ENCODE data around the gene PAK6.

Gene PAK6

DNA sequence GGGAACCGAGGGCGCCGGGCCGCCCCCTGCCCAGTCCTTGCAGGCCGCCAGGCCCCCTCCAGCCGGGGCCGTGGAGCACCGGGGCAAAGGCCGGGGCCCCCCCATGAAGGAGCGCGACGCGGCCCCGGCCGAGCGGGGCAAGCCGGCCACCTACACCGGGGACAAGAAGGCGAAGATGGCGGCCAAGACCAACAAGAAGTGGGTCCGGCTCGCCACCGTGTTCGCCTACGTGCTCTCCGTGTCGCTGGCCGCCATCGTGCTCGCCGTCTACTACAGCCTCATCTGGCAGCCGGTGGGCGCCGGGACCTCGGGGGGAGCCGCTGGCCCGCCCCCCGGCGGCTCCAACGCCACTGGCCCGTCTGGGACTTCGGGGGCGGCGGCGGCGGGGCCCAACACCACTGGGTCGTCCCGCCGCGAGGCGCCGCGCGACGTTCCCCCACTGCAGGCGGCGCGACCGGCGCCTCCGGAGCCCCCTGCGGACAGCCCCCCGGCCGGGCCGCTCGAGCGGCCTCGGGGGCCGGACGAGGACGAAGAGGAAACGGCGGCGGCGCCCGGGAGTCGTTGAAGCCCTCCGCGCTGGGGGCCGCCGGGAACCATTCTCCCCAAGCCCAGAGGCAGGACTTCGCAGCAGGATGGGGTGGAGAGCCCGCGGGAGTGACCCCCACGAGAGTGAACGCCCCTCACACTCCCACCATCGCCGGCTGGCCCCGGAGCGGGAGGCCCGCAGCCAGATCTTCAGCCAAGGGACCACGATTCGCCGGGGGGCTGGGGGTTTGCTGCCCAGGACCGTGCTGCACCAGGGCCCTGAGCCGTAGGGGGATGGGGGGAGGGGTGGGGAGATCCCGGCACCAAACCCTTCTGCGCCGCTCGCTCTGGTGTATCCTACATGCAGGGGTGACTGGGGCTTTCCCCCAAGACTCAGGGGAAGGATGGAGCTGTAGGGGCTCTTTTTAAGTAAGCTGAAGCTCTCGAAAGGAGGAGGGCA is 85.4 kb downstream of the PAK6 start:
- Histone ChIP-seq H3K4me1 (ENCODE audit: control insufficient read depth, low read length) (peaks cover 27% of the 10 kb centered on the region), H3K27me3 (ENCODE audit: control insufficient read depth, low read length) (peaks cover 17% of the 10 kb centered on the region), H3F3A (ENCODE audit: control insufficient read depth, insufficient read depth) (peaks cover 11% of the 10 kb centered on the region), H3K36me3 (ENCODE audit: control insufficient read depth, low read length) (no peaks in the 10 kb centered on the region), H4K20me1 (ENCODE audit: control insufficient read depth, insufficient read depth, low read depth, low read length) (no peaks in the 10 kb centered on the region), H3K9me2 (replicated peaks; ENCODE audit: control insufficient read depth, low read length) (no peaks in the 10 kb centered on the region), H3K9me3 (ENCODE audit: control insufficient read depth, insufficient read depth, low read length) (no peaks in the 10 kb centered on the region), H3K4me2 (ENCODE audit: low read length) (peak overlapping the region; percentile 55), H3K79me2 (ENCODE audit: control insufficient read depth, low read length) (no peaks in the 10 kb centered on the region), H3K27ac (ENCODE audit: low read depth, low read length) (no peak overlapping the region), H3K4me3 (ENCODE audit: low read length) (peak overlapping the region; percentile 70)
- no peak for TF ChIP-seq EZH2phosphoT487 (IDR thresholded peaks at IDR 0.05; ENCODE audit: borderline replicate concordance, low read length)
- TF ChIP-seq, protein P1, sequence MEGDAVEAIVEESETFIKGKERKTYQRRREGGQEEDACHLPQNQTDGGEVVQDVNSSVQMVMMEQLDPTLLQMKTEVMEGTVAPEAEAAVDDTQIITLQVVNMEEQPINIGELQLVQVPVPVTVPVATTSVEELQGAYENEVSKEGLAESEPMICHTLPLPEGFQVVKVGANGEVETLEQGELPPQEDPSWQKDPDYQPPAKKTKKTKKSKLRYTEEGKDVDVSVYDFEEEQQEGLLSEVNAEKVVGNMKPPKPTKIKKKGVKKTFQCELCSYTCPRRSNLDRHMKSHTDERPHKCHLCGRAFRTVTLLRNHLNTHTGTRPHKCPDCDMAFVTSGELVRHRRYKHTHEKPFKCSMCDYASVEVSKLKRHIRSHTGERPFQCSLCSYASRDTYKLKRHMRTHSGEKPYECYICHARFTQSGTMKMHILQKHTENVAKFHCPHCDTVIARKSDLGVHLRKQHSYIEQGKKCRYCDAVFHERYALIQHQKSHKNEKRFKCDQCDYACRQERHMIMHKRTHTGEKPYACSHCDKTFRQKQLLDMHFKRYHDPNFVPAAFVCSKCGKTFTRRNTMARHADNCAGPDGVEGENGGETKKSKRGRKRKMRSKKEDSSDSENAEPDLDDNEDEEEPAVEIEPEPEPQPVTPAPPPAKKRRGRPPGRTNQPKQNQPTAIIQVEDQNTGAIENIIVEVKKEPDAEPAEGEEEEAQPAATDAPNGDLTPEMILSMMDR (IDR thresholded peaks at IDR 0.05; ENCODE audit: low read depth, low read length, poor library complexity, severe bottlenecking): no peak

DNA sequence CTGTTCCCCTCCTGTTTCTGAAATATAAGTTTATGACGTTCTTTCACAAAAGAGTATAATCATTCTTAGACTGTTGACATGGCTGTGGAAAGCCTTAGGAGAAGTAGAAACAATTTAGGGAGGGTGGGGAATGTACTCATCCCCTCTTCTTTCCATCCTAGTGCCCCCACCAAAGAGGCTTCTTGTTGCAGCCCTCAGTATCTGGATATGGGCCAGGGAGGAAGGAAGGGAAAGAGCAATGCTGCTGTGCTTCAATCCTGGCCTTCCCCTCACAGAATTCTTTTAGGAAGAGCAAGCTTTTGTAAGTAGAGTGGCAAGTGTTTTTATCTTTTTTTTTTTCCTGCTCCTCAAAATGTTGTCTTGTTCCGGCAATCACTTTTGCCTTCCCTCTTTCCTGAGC is 86.3 kb downstream of the PAK6 start:
- H3K4me1 ChIP-seq (ENCODE audit: control insufficient read depth, low read length): peaks cover 27% of the 10 kb centered on the region
- H3F3A ChIP-seq (ENCODE audit: control insufficient read depth, insufficient read depth): peaks cover 11% of the 10 kb centered on the region
- no peaks in the 10 kb centered on the region for H3K36me3 ChIP-seq (ENCODE audit: control insufficient read depth, low read length)
- H4K20me1 ChIP-seq (ENCODE audit: control insufficient read depth, insufficient read depth, low read depth, low read length): no peaks in the 10 kb centered on the region
- no peaks in the 10 kb centered on the region for H3K9me3 ChIP-seq (ENCODE audit: control insufficient read depth, insufficient read depth, low read length)
- H3K4me3 ChIP-seq (ENCODE audit: low read length): 0 out of 2 replicates have a peak overlapping the region, but pooled peaks have one; percentile 70
- no peak overlapping the region for H3K27ac ChIP-seq (ENCODE audit: low read depth, low read length)
- no peaks in the 10 kb centered on the region for H3K9me2 ChIP-seq (replicated peaks; ENCODE audit: control insufficient read depth, low read length)
- TF ChIP-seq, protein P1 (IDR thresholded peaks at IDR 0.05; ENCODE audit: low read depth, low read length, poor library complexity, severe bottlenecking): no peak
- peaks cover 7% of the 10 kb centered on the region for H3K27me3 ChIP-seq (ENCODE audit: control insufficient read depth, low read length)
- H3K4me2 ChIP-seq (ENCODE audit: low read length): peak overlapping the region; percentile 55
- H3K79me2 ChIP-seq (ENCODE audit: control insufficient read depth, low read length): no peaks in the 10 kb centered on the region

DNA sequence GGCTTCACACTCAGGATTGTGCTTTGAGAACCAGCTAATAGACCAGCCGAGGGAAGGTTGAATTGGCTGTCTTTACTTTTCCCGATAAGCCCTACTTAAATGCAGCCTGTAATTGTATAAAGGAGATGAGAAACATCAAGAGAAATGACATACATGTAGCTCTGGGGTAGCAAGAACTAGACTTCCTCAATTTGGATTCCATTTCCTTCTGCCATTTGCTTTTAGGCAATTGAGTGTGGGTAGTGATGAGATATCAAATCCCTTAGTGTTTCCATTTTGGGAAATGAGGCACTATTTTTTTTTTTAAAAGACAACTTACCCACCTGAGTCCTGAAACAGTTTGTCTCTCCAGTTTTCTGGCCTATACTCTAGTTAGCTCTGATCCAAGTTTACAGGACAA is 86.8 kb downstream of the PAK6 start:
- Histone ChIP-seq H3K4me2 (ENCODE audit: low read length) (peak overlapping the region; percentile 55), H3K27ac (ENCODE audit: low read depth, low read length) (no peak overlapping the region), H3K9me2 (replicated peaks; ENCODE audit: control insufficient read depth, low read length) (no peaks in the 10 kb centered on the region), H3K79me2 (ENCODE audit: control insufficient read depth, low read length) (no peaks in the 10 kb centered on the region), H3K9me3 (ENCODE audit: control insufficient read depth, insufficient read depth, low read length) (no peaks in the 10 kb centered on the region), H3K36me3 (ENCODE audit: control insufficient read depth, low read length) (no peaks in the 10 kb centered on the region), H4K20me1 (ENCODE audit: control insufficient read depth, insufficient read depth, low read depth, low read length) (no peaks in the 10 kb centered on the region), H3F3A (ENCODE audit: control insufficient read depth, insufficient read depth) (peaks cover 11% of the 10 kb centered on the region), H3K4me1 (ENCODE audit: control insufficient read depth, low read length) (peaks cover 27% of the 10 kb centered on the region), H3K27me3 (ENCODE audit: control insufficient read depth, low read length) (peaks cover 6% of the 10 kb centered on the region; the same call in 1 of the 2 replicates), H3K4me3 (ENCODE audit: low read length) (no peak overlapping the region)
- TF ChIP-seq EZH2phosphoT487 (IDR thresholded peaks at IDR 0.05; ENCODE audit: borderline replicate concordance, low read length): no peak
- TF ChIP-seq, protein P1 (IDR thresholded peaks at IDR 0.05; ENCODE audit: low read depth, low read length, poor library complexity, severe bottlenecking): no peak
